HT-29 (cell line): Measurements from ENCODE around the gene GRM8. TPM values are rescaled to one million over a fixed set of nuclear protein-coding genes. Genes with fewer than 3 reads are reported as not detected.

Experiments used
- DNase-seq: peaks from one replicate; pipeline ENCODE4 v3.0.0-alpha.2; 2015; ENCODE audit warnings: low spot score
- total RNA-seq: library from RNA; depleted of rRNA; stranded (reverse); fragments of >200 nt; shearing (Covaris generic); gene quantifications from 2 replicates; pipeline ENCODE4 v1.2.3, GENCODE V29; 2014

The GRM8 gene
- total RNA-seq, 1 experiment from 2014 or later: not detected

DNA sequence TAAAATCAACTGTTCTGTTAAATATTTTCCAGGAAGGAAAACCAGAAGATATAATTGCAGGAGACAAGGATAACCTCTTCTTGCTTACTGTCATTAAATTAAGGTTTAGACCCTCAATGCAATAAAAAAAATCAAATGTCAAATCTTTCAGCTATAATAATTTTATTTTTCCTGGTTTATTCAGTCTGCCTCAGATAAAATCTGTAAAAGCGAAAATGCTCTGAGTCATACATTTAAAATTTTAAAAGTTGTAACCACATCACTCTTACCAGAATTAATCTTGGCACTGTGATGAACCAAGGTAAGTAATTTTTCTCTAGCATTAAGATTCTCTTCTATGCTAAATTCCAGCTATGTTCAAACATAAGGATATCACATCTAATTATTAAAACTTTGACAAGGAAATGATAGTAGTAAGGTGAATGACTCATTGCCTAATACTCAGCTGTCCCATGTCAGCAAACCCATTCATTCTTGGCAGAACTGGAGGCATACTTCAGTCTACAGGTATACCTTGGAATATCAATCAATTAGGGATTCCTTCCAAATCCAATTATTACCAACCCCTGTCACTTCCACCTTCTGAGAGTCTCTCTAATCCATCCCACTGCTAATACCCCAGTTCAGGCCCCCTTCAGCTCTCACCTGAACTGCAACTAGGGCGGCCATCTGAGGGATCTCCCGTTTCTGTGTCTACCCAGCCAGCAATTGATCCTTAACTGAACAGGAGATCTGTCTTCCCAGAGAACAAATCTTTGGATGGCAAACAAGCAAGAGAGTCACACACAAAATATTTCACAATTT is 434.1 kb downstream of the GRM8 start:
- DNase-seq: no peak

- no peak for DNase-seq
Measured at GRCh38 chr7:126809188-126809587, 443.6 kb downstream of the GRM8 start.

DNA sequence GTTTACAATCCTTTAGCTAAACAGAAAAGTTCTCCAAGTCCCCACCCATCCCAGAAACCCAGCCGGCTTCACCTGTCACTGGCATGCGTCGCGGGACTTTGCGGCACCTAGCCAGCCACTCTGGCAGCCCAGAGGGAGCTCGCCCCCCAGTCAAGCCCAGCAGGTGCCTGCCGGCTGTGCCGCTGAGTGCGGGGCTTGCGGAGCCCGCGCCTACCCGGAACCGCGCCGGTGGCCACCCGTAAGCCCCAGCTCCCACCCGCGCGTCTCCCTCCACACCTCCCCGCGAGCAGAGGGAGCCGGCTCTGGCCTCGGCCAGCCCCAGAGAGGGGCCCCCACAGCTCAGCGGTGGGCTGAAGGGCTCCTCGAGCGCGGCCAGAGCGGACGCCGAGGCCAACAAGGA is 446.1 kb downstream of the GRM8 start:
- no peak for DNase-seq

- DNase-seq: no peak
Measured at GRCh38 chr7:126805351-126805750, 447.4 kb downstream of the GRM8 start.

GRCh38 chr7:126804604-126805003 is 448.1 kb downstream of the GRM8 start:
- DNase-seq: no peak

- no peak for DNase-seq
Measured at GRCh38 chr7:126803990-126804389, 448.8 kb downstream of the GRM8 start.

DNA sequence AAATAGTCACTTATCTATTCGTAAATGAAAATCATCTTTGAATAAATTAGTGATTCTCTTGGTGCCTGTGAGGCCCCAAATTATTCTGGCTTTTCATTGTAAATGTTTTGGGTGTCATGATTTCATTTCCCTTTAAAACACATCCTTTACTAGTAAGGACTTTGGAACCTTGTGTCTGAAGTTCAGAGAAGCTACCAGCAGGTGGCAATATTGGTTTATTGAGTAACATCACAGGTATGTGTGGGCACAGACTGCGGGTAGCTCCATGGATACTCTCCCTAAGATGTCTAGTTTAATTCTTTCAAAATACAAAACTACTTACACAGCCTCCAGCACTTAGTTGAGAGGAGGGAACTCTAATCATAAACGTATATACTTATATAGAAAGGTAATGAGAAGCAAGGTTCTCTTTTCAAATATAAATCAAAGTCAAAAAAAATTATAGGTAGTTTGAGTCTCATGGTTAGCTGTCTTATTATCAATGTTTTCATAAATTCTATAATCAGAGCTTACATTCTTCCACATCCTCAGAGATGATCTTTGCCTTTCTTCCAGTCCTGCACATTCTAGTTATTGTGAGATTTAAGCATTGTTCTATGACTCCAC is 449.6 kb downstream of the GRM8 start:
- peak; percentile 89 for DNase-seq

DNA sequence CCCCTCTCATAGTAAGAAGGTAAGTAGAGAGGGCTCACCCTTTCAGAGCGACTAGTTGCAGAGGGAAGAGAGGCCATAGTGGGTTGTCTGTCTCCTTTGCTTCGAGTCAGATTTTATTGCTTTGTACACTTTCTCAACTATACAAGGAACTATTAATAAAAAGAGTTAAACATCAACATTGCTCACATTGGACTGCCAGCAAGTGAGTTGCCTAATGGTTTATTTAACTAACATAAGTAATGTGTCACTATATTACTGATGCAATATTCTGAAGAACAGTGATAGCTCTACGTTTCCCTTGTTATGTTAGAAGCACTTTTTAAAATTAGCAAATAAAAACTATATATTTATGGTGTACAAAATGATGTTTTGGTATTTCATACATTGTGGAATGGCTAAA is 451.0 kb downstream of the GRM8 start:
- no peak for DNase-seq

GRCh38 chr7:126799541-126799940 is 453.2 kb downstream of the GRM8 start:
- DNase-seq: no peak

DNA sequence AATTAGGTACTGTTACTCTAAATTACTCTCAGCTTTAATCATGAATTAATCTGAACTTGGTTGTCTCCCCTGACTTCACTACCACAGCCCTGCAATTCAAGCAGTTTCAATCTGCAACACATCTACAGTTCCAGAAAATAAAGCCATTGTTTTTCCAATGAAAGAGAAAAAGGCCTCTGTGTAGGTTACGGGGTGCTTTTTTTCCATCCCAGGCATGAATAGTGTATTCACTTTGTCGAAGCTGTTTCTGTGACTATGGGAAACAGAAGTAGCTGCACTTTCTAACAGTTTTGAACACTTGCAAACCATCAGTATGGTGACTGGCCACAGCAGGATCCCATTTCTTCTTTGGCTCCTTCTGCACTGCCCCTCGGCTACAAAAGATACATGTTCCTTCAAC is 460.2 kb downstream of the GRM8 start:
- no peak for DNase-seq

GRCh38 chr7:126791306-126791705 is 461.4 kb downstream of the GRM8 start:
- no peak for DNase-seq

GRCh38 chr7:126790763-126791162 is 462.0 kb downstream of the GRM8 start:
- peak; percentile 25 for DNase-seq

DNA sequence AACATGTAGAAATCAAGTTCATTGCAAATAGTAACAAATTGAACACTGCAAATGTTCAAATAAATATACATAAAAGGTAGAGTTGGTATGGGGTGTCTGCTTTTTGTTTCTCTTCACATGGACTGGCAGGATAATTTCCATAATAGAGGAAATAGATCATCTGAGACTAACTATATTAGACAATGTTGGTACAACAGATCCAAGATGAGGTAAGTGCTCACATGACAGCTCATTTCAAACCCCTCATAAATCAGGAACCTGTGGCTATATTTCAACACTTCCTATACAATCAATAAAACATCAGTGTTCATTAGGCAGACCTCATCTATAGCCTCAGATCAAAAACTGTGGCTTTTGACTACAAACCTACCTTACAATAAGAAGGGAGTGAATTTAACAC is 469.1 kb downstream of the GRM8 start:
- no peak for DNase-seq

GRCh38 chr7:126780993-126781392 is 471.7 kb downstream of the GRM8 start:
- no peak for DNase-seq

DNA sequence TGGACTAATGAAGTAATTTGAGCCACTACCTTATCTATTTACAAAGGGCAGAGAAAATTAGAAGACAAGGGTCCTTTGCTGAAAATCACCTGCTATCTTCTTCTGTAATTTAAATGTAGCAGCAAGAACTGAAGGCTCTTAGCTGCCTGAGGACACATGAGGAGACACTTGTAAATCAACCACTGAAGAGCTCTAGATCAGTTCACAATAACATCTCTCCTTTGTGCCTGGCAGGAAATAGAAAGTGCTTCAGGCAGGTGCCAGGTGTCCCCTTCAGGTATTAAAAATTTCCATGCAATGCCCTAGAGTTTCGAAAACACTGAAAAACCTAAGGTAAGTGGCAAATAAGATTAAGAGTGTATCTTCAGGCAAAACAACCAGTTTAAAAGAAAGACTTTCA is 474.6 kb downstream of the GRM8 start:
- no peak for DNase-seq

DNA sequence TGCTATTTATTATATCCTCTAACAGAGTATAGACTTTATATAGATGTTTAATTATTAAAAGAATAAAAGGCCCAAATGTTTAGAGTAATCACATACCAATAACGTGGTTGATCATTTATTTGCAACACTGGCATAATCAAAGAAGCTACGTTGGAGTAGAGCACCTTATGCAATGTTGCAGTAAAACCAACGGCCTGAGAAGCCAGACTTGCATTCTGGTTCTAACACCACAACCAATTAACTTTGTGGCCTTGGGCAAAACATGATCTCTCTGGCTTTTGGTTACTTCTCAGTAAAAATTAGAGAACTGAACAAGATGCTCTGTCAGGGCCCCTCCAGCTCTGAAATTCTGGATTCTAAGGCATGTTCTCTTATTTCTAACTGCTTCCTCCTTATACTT is 476.2 kb downstream of the GRM8 start:
- no peak for DNase-seq

DNA sequence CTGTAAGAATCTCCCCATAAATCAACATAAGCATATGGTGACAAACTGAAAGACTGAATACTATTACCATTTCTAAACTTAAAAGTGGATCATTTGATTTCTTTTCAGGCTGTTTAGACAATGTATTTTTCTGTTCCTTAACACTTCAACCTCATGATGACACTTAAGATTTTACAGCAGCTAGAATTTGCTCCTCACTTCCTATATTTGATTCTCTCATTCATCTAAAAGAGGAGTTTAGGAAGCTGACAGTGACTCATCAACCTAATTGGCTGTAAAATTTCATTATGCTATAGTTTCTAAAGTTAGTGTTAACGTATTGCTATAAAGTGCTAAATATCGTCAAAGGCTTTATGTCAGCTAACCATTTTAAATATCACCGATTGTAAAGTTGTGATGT is 478.7 kb downstream of the GRM8 start:
- DNase-seq: no peak

DNA sequence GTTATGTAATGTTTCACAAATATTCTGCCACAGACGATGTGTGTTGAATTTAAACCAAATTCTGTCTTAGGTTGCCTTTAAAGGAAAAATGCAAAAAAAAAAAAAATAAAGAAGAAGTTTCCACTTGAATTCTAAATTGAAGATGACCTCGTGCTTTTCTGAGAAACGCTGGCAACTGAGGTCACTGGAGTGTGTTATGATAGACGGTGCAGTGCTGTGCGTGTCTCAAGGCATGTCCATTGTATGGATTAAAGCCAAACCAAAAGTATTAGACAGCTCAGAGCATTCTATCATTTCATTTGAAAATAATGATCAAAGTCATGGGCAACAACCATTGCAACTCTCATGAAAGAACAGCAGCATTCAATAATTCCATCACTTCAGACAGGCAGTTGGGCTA is 483.9 kb downstream of the GRM8 start:
- DNase-seq: no peak

DNA sequence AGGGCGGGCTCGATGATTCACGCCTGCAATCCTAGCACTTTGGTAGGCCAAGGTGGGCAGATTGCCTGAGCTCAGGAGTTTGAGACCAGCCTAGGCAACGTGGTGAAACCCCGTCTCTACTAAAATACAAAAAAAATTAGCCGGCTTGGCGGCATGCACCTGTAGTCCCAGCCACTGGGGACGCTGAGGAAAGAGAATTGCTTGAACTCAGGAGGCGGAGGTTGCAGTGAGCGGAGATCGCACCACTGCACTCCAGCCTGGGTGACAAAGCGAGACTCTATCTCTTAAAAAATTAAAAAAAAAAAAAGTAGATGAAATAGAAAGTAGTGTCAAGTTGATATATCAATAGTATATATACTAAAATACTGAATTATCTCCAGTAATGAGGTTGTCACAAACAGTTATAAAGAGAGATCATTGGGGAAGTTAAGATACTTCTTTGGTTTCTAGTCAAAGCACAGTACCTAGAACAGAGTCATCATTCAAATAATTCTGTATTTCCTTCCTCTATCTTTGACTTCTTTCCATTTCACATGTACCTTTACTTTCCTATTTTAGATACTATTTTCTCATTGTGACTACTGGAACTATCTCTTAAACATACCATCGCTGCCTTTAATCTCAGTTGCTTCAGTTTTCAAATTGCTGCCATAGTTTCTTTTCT is 491.7 kb downstream of the GRM8 start:
- no peak for DNase-seq

GRCh38 chr7:126755381-126755780 is 497.4 kb downstream of the GRM8 start:
- no peak for DNase-seq

DNA sequence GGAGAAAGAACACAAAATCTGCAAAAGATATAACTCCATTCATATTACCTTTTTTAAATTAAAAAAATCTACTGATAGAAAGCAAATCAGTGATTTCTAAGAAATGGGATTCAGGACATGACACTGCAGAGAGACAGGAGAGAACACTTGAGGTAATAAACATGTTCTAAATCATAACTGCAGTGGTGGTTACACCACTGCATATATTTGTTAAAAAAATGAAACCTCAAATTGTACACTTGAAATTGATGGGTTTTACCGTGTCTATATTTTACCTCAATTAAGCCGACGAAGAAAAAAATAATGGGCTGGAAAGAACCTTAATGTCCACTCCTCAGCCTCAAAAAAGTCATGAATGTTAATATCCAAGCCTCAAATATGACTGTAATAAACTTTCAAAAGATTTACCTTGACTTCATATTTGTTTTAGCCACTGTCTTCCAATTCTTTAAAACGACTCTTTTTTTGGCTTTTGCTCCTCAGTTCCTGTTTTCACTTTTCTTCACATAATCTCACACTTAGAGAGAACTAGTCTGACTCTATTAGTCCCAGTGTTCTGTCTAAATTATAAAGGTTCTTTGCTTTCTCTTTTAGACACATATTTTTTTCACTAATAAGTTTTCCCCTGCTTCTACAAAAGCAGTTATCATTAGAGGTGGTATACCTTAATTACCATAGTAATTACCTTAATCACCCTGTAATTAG is 502.4 kb downstream of the GRM8 start:
- DNase-seq: no peak

GRCh38 chr7:126728967-126729366 is 523.8 kb downstream of the GRM8 start:
- no peak for DNase-seq
